BLaER1 (cell line): ENCODE measurements around the gene FTO.

Experiments used
- H3K27ac ChIP-seq: shearing (Covaris generic); formaldehyde crosslinking; 2 replicates; pipeline ENCODE4 v1.8.1; 2022
- H3K27me3 ChIP-seq: shearing (Covaris generic); formaldehyde crosslinking; 2 replicates; pipeline ENCODE4 v1.8.1; 2022
- H3K36me3 ChIP-seq: shearing (Covaris generic); formaldehyde crosslinking; 2 replicates; pipeline ENCODE4 v1.8.1; 2022
- H3K4me1 ChIP-seq: shearing (Covaris generic); formaldehyde crosslinking; 2 replicates; pipeline ENCODE4 v1.8.1; 2022
- H3K4me2 ChIP-seq: shearing (Covaris generic); formaldehyde crosslinking; 2 replicates; pipeline ENCODE4 v1.8.1; 2022
- H3K4me3 ChIP-seq: shearing (Covaris generic); formaldehyde crosslinking; 2 replicates; pipeline ENCODE4 v1.8.1; 2022
- H3K9ac ChIP-seq: shearing (Covaris generic); formaldehyde crosslinking; 2 replicates; pipeline ENCODE4 v1.8.1; 2022
- H3K9me3 ChIP-seq: shearing (Covaris generic); formaldehyde crosslinking; 2 replicates; pipeline ENCODE4 v1.8.1; 2022
- H4K20me1 ChIP-seq: shearing (Covaris generic); formaldehyde crosslinking; 2 replicates; pipeline ENCODE4 v1.8.1; 2022
- Cebpa-rat ChIP-seq: shearing (Covaris generic); IDR thresholded peaks from 2 replicates; pipeline ENCODE4 v1.8.1; 2022

The FTO gene

GRCh38 chr16:54136276-54136625 lies 432.3 kb downstream of the FTO start:
- H3K4me3 ChIP-seq, result no peak overlapping the region
- H3K27ac ChIP-seq, result no peak overlapping the region
- H3K4me1 ChIP-seq, result no peaks in the 10 kb centered on the region
- H3K4me2 ChIP-seq, result no peak overlapping the region
- no peak overlapping the region for H3K9ac ChIP-seq
- H4K20me1 ChIP-seq, result no peaks in the 10 kb centered on the region
- no peak for TF ChIP-seq Cebpa-rat
- H3K27me3 ChIP-seq, result no peaks in the 10 kb centered on the region
- H3K9me3 ChIP-seq, result peaks cover 7% of the 10 kb centered on the region; the same call in 1 of the 2 replicates
- no peaks in the 10 kb centered on the region for H3K36me3 ChIP-seq

- Histone ChIP-seq H3K4me3 (no peak overlapping the region), H3K4me1 (peaks cover 7% of the 10 kb centered on the region; the same call in 1 of the 2 replicates), H4K20me1 (no peaks in the 10 kb centered on the region), H3K9ac (no peak overlapping the region), H3K36me3 (no peaks in the 10 kb centered on the region), H3K27me3 (no peaks in the 10 kb centered on the region), H3K27ac (no peak overlapping the region), H3K9me3 (peaks cover 7% of the 10 kb centered on the region; the same call in 1 of the 2 replicates), H3K4me2 (no peak overlapping the region)
- no peak for TF ChIP-seq Cebpa-rat
Measured at GRCh38 chr16:54140057-54140787, 436.3 kb downstream of the FTO start.

GRCh38 chr16:54140788-54141136 lies 436.8 kb downstream of the FTO start:
- H3K9ac ChIP-seq, result no peak overlapping the region
- H4K20me1 ChIP-seq, result no peaks in the 10 kb centered on the region
- TF ChIP-seq Cebpa-rat, result no peak
- H3K9me3 ChIP-seq, result peaks cover 7% of the 10 kb centered on the region; the same call in 1 of the 2 replicates
- no peak overlapping the region for H3K27ac ChIP-seq
- H3K4me3 ChIP-seq, result no peak overlapping the region
- H3K36me3 ChIP-seq, result no peaks in the 10 kb centered on the region
- H3K4me2 ChIP-seq, result no peak overlapping the region
- no peaks in the 10 kb centered on the region for H3K27me3 ChIP-seq
- H3K4me1 ChIP-seq, result peaks cover 7% of the 10 kb centered on the region; the same call in 1 of the 2 replicates

- no peaks in the 10 kb centered on the region for H3K36me3 ChIP-seq
- H4K20me1 ChIP-seq, result no peaks in the 10 kb centered on the region
- no peak overlapping the region for H3K4me3 ChIP-seq
- H3K27me3 ChIP-seq, result no peaks in the 10 kb centered on the region
- H3K9me3 ChIP-seq, result peaks cover 4% of the 10 kb centered on the region; the same call in 1 of the 2 replicates
- H3K9ac ChIP-seq, result no peak overlapping the region
- no peak for TF ChIP-seq Cebpa-rat
- no peak overlapping the region for H3K27ac ChIP-seq
- no peak overlapping the region for H3K4me2 ChIP-seq
- peaks cover 7% of the 10 kb centered on the region; the same call in 1 of the 2 replicates for H3K4me1 ChIP-seq
Measured at GRCh38 chr16:54142787-54143186, 438.8 kb downstream of the FTO start.

- Histone ChIP-seq H3K9ac (no peak overlapping the region), H3K36me3 (no peaks in the 10 kb centered on the region), H4K20me1 (no peaks in the 10 kb centered on the region), H3K4me3 (no peak overlapping the region), H3K27me3 (no peaks in the 10 kb centered on the region), H3K4me1 (peaks cover 7% of the 10 kb centered on the region; the same call in 1 of the 2 replicates), H3K4me2 (no peak overlapping the region), H3K27ac (no peak overlapping the region), H3K9me3 (no peaks in the 10 kb centered on the region)
- no peak for TF ChIP-seq Cebpa-rat
Measured at GRCh38 chr16:54143410-54143809, 439.5 kb downstream of the FTO start.

- no peak overlapping the region for H3K4me2 ChIP-seq
- no peaks in the 10 kb centered on the region for H3K36me3 ChIP-seq
- H3K4me3 ChIP-seq, result no peak overlapping the region
- H3K27ac ChIP-seq, result no peak overlapping the region
- TF ChIP-seq Cebpa-rat, result no peak
- H3K4me1 ChIP-seq, result peaks cover 7% of the 10 kb centered on the region; the same call in 1 of the 2 replicates
- no peaks in the 10 kb centered on the region for H4K20me1 ChIP-seq
- H3K9ac ChIP-seq, result no peak overlapping the region
- no peaks in the 10 kb centered on the region for H3K9me3 ChIP-seq
- no peaks in the 10 kb centered on the region for H3K27me3 ChIP-seq
Measured at GRCh38 chr16:54143934-54144571, 440.1 kb downstream of the FTO start.

GRCh38 chr16:54144572-54144947 lies 440.6 kb downstream of the FTO start:
- Histone ChIP-seq H4K20me1 (no peaks in the 10 kb centered on the region), H3K27me3 (no peaks in the 10 kb centered on the region), H3K4me2 (no peak overlapping the region), H3K4me3 (no peak overlapping the region), H3K36me3 (no peaks in the 10 kb centered on the region), H3K9ac (no peak overlapping the region), H3K4me1 (peaks cover 7% of the 10 kb centered on the region; the same call in 1 of the 2 replicates), H3K9me3 (no peaks in the 10 kb centered on the region), H3K27ac (no peak overlapping the region)
- TF ChIP-seq Cebpa-rat, result no peak

- Histone ChIP-seq H3K27me3 (no peaks in the 10 kb centered on the region), H3K4me1 (peaks cover 7% of the 10 kb centered on the region; the same call in 1 of the 2 replicates), H3K4me3 (no peak overlapping the region), H3K27ac (no peak overlapping the region), H3K36me3 (no peaks in the 10 kb centered on the region), H3K9ac (no peak overlapping the region), H3K4me2 (no peak overlapping the region), H3K9me3 (no peaks in the 10 kb centered on the region), H4K20me1 (no peaks in the 10 kb centered on the region)
- no peak for TF ChIP-seq Cebpa-rat
Measured at GRCh38 chr16:54145881-54146280, 441.9 kb downstream of the FTO start.

GRCh38 chr16:54148974-54149373 lies 445.0 kb downstream of the FTO start:
- no peak overlapping the region for H3K9ac ChIP-seq

GRCh38 chr16:54150861-54151260 lies 446.9 kb downstream of the FTO start:
- Histone ChIP-seq H3K4me3 (no peak overlapping the region), H3K9me3 (peaks cover 12% of the 10 kb centered on the region; the same call in 1 of the 2 replicates), H4K20me1 (no peaks in the 10 kb centered on the region), H3K27ac (no peak overlapping the region), H3K27me3 (no peaks in the 10 kb centered on the region), H3K4me2 (no peak overlapping the region), H3K36me3 (no peaks in the 10 kb centered on the region), H3K9ac (no peak overlapping the region), H3K4me1 (no peaks in the 10 kb centered on the region)
- no peak for TF ChIP-seq Cebpa-rat

More at GRCh38 chr16:54148974-54149373, 445.0 kb downstream of the FTO start:
- H3K4me1 ChIP-seq, result peaks cover 3% of the 10 kb centered on the region; the same call in 1 of the 2 replicates
- H3K4me3 ChIP-seq, result no peak overlapping the region
- H4K20me1 ChIP-seq, result no peaks in the 10 kb centered on the region
- H3K9me3 ChIP-seq, result no peaks in the 10 kb centered on the region
- H3K4me2 ChIP-seq, result no peak overlapping the region
- H3K27ac ChIP-seq, result no peak overlapping the region
- TF ChIP-seq Cebpa-rat, result no peak
- H3K27me3 ChIP-seq, result no peaks in the 10 kb centered on the region
- no peaks in the 10 kb centered on the region for H3K36me3 ChIP-seq
